Fibroblast of lung (primary cell): Measurements from ENCODE around the gene NHS. TPM values are rescaled to one million over a fixed set of nuclear protein-coding genes. Genes with fewer than 3 reads are reported as not detected.

Experiments used
- DNase-seq, 2 donors: peaks; one replicate each; pipeline versions ENCODE4 v3.0.0 to v3.0.0-alpha.2; 2010; ENCODE audit warnings: low read depth in 2 of 2
- H2AFZ ChIP-seq: 2 replicates; pipeline ENCODE4 v1.5.1; 2012; ENCODE audit warnings: low read length, control low read depth, inconsistent platforms
- H3K27ac ChIP-seq: 2 replicates; pipeline ENCODE4 v1.5.1; 2011; ENCODE audit warnings: low read length, control low read depth; ENCODE audit not compliant: insufficient read depth
- H3K27me3 ChIP-seq: 2 replicates; pipeline ENCODE4 v1.5.1; 2011; ENCODE audit warnings: mild to moderate bottlenecking, low read length; ENCODE audit not compliant: control insufficient read depth, insufficient read depth
- H3K36me3 ChIP-seq: 2 replicates; pipeline ENCODE4 v1.5.1; 2011; ENCODE audit warnings: low read length; ENCODE audit not compliant: control insufficient read depth, insufficient read depth
- H3K4me1 ChIP-seq: 2 replicates; pipeline ENCODE4 v1.5.1; 2011; ENCODE audit warnings: low read length; ENCODE audit not compliant: control insufficient read depth, insufficient read depth; ENCODE audit errors: extremely low read depth
- H3K4me2 ChIP-seq: 2 replicates; pipeline ENCODE4 v1.5.1; 2011; ENCODE audit warnings: low read length, control low read depth; ENCODE audit not compliant: insufficient read depth; ENCODE audit errors: extremely low read depth
- H3K4me3 ChIP-seq, 4 experiments: fragments of 200-600 bp in 1 of 4; sonication (generic) in 1 of 4; replicated peaks in 1 of 4; 2 replicates each; pipeline ENCODE4 v1.5.1; 2011 to 2016; ENCODE audit warnings: low read length in 4 of 4, low read depth in 3 of 4, mild to moderate bottlenecking in 3 of 4, control low read depth in 2 of 4, inconsistent platforms in 1 of 4, mixed read lengths in 1 of 4; ENCODE audit not compliant: insufficient read depth in 1 of 4; ENCODE audit errors: control extremely low read depth in 1 of 4
- H3K79me2 ChIP-seq: 2 replicates; pipeline ENCODE4 v1.5.1; 2012; ENCODE audit warnings: mild to moderate bottlenecking, low read length, inconsistent platforms; ENCODE audit not compliant: control insufficient read depth, insufficient read depth
- H3K9ac ChIP-seq: 2 replicates; pipeline ENCODE4 v1.5.1; 2011; ENCODE audit warnings: mild to moderate bottlenecking, low read length, control low read depth; ENCODE audit not compliant: insufficient read depth
- H3K9me3 ChIP-seq: 2 replicates; pipeline ENCODE4 v1.5.1; 2012; ENCODE audit warnings: low read depth, low read length; ENCODE audit not compliant: control insufficient read depth, insufficient read depth
- H4K20me1 ChIP-seq: 2 replicates; pipeline ENCODE4 v1.5.1; 2011; ENCODE audit warnings: low read length; ENCODE audit not compliant: control insufficient read depth, insufficient read depth; ENCODE audit errors: extremely low read depth
- CTCF ChIP-seq, 2 donors: IDR thresholded peaks in 1 of 2; conservative IDR thresholded peaks in 1 of 2; 1 replicate in 1 of 2; 2 replicates in 1 of 2; pipeline ENCODE4 v1.5.1; 2011 to 2012; ENCODE audit warnings: low read length in 2 of 2, control low read depth in 1 of 2, inconsistent platforms in 1 of 2, low read depth in 1 of 2, mild to moderate bottlenecking in 1 of 2
- EZH2 ChIP-seq: IDR thresholded peaks from 2 replicates; pipeline ENCODE4 v1.5.1; 2012; ENCODE audit warnings: low read length, control low read depth, mild to moderate bottlenecking; ENCODE audit errors: missing control alignments
- polyA plus RNA-seq, 2 donors: library from polyadenylated mRNA; depleted of rRNA in 1 of 2; stranded (reverse) in 1 of 2; unstranded in 1 of 2; fragments of >200 nt; gene quantifications; 2 replicates each; pipeline ENCODE4 v1.2.1, GENCODE V29; 2011 to 2012; ENCODE audit warnings: missing spikeins in 1 of 2
- total RNA-seq: library from RNA; depleted of rRNA; stranded (reverse); fragments of >200 nt; gene quantifications from 2 replicates; pipeline ENCODE4 v1.2.1, GENCODE V29; 2014

NHS gene
- total and polyA plus RNA-seq, 2 donors (not counting 1 experiment from before 2014, with no cell fraction given), result 1.4 to 3.8 TPM

GRCh38 chrX:17633546-17633945 is 258.5 kb downstream of the NHS start:
- Histone ChIP-seq H4K20me1 (no peaks in the 10 kb centered on the region), H3K27ac (no peak overlapping the region), H3K4me3 (no peak overlapping the region), H3K27me3 (no peaks in the 10 kb centered on the region), H3K9ac (no peak overlapping the region), H3K9me3 (no peaks in the 10 kb centered on the region), H3K36me3 (no peaks in the 10 kb centered on the region), H3K4me2 (no peak overlapping the region), H2AFZ (no peak overlapping the region), H3K79me2 (no peaks in the 10 kb centered on the region), H3K4me1 (no peaks in the 10 kb centered on the region)
- TF ChIP-seq CTCF (conservative IDR thresholded peaks at IDR 0.05 in 1 of 2, IDR thresholded peaks at IDR 0.05 in 1 of 2; ENCODE audit: low read depth in 1 of 2, low read length in 2 of 2) (no peak), EZH2 (no peak)
- DNase-seq, result no peak

DNA sequence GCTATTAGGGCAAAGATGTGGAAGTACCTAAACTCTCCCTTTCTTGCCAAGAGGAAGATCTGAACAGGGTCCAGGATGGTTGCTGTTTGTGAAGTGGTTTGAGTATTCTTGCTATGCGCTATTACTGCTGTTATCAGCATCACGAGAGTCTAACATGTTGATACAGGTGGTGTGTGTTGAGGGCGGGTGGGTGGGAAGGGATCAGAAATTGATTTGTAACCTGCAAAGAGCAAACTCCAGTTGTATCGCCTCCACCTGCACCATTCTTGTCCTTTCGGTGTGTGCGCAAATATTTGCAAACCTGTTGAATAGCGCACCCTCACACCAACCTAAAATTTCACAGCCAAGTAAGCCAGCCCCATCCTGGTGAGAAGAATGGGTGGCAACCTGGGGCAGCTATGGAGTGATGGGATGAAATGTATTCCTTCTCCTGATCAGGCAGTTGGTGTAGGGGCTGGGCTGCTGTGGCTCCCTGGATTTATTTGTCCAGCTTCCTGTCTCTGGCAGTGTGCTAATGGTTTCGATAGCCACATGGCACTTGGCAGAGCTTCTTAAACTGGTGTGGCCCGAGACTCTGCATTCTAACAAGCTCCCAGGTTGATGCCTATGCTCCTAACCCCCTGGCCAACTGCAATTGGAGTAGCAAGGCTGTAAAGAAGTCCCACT is 259.7 kb downstream of the NHS start:
- TF ChIP-seq EZH2, result no peak
- TF ChIP-seq CTCF (conservative IDR thresholded peaks at IDR 0.05 in 1 of 2, IDR thresholded peaks at IDR 0.05 in 1 of 2; ENCODE audit: low read depth in 1 of 2, low read length in 2 of 2), result no peak
- Histone ChIP-seq H3K36me3 (no peaks in the 10 kb centered on the region), H4K20me1 (no peaks in the 10 kb centered on the region), H3K4me1 (no peaks in the 10 kb centered on the region), H2AFZ (no peak overlapping the region), H3K4me2 (no peak overlapping the region), H3K27ac (no peak overlapping the region), H3K4me3 (no peak overlapping the region), H3K9ac (no peak overlapping the region), H3K27me3 (no peaks in the 10 kb centered on the region), H3K79me2 (no peaks in the 10 kb centered on the region), H3K9me3 (no peaks in the 10 kb centered on the region)
- no peak for DNase-seq

DNA sequence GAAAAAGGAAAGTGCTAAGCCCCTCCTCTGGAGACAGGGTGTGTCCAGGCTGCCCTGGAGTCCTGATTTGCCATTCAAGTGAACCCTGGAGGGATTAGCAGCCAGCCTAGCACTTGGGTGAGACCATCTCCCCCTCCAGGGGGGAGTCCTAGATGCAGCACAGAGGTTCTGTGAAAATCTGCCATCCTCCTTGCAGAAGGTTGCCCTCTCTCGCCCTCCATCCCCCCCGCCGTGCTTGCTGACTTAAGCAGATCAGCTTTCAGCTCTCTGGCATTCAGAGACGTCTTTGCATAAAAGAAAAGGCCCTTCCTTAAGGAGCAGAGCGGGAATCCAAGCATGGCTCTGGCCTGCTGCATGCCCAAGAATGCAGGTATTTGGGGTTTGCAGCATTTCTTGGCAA is 260.2 kb downstream of the NHS start:
- Histone ChIP-seq H3K27ac (no peak overlapping the region), H2AFZ (no peak overlapping the region), H3K27me3 (no peaks in the 10 kb centered on the region), H3K4me1 (no peaks in the 10 kb centered on the region), H3K4me3 (no peak overlapping the region), H3K9ac (no peak overlapping the region), H3K9me3 (no peaks in the 10 kb centered on the region), H4K20me1 (no peaks in the 10 kb centered on the region), H3K36me3 (no peaks in the 10 kb centered on the region), H3K79me2 (no peaks in the 10 kb centered on the region), H3K4me2 (no peak overlapping the region)
- no peak for TF ChIP-seq EZH2
- TF ChIP-seq CTCF (conservative IDR thresholded peaks at IDR 0.05 in 1 of 2, IDR thresholded peaks at IDR 0.05 in 1 of 2; ENCODE audit: low read depth in 1 of 2, low read length in 2 of 2), result no peak
- DNase-seq, result peak; percentile 57 to 58
